ENCODE measurements around the gene TOM1L1.

Gene TOM1L1

GRCh38 chr17:54899201-54899600, 1.5 kb upstream of the TOM1L1 start:
- no peak for DNase-seq

- DNase-seq = no peak
Measured at GRCh38 chr17:54899721-54900456, 763 bp upstream of the TOM1L1 start.

GRCh38 chr17:54901230-54901822, 674 bp downstream of the TOM1L1 start:
- DNase-seq = peak; percentile 16

GRCh38 chr17:54902017-54902416, 1.4 kb downstream of the TOM1L1 start:
- DNase-seq = no peak

- DNase-seq = no peak
Measured at GRCh38 chr17:54902611-54903010, 2.0 kb downstream of the TOM1L1 start.

GRCh38 chr17:54903375-54903774, 2.7 kb downstream of the TOM1L1 start:
- no peak for DNase-seq

GRCh38 chr17:54906683-54907082, 6.0 kb downstream of the TOM1L1 start:
- DNase-seq = no peak

GRCh38 chr17:54907376-54907775, 6.7 kb downstream of the TOM1L1 start:
- no peak for DNase-seq

GRCh38 chr17:54909766-54910165, 9.1 kb downstream of the TOM1L1 start:
- DNase-seq = no peak

GRCh38 chr17:54916721-54917120, 16.1 kb downstream of the TOM1L1 start:
- no peak for DNase-seq

GRCh38 chr17:54919425-54919824, 18.8 kb downstream of the TOM1L1 start:
- DNase-seq = no peak

GRCh38 chr17:54920819-54921218, 20.2 kb downstream of the TOM1L1 start:
- DNase-seq = no peak

- DNase-seq = no peak
Measured at GRCh38 chr17:54924405-54924804, 23.8 kb downstream of the TOM1L1 start.

GRCh38 chr17:54927525-54927924, 26.9 kb downstream of the TOM1L1 start:
- no peak for DNase-seq

- DNase-seq = no peak
Measured at GRCh38 chr17:54932711-54933110, 32.1 kb downstream of the TOM1L1 start.

- DNase-seq = no peak
Measured at GRCh38 chr17:54933921-54934320, 33.3 kb downstream of the TOM1L1 start.

GRCh38 chr17:54935471-54935870, 34.8 kb downstream of the TOM1L1 start:
- no peak for DNase-seq

GRCh38 chr17:54937018-54937417, 36.4 kb downstream of the TOM1L1 start:
- DNase-seq = no peak

- no peak for DNase-seq
Measured at GRCh38 chr17:54937426-54937825, 36.8 kb downstream of the TOM1L1 start.

GRCh38 chr17:54941285-54941684, 40.6 kb downstream of the TOM1L1 start:
- no peak for DNase-seq

- no peak for DNase-seq
Measured at GRCh38 chr17:54944796-54945195, 44.1 kb downstream of the TOM1L1 start.

GRCh38 chr17:54945231-54945630, 44.6 kb downstream of the TOM1L1 start:
- DNase-seq = no peak

GRCh38 chr17:54945671-54946070, 45.0 kb downstream of the TOM1L1 start:
- DNase-seq = no peak

GRCh38 chr17:54947396-54947795, 46.7 kb downstream of the TOM1L1 start:
- DNase-seq = no peak

GRCh38 chr17:54948380-54948779, 47.7 kb downstream of the TOM1L1 start:
- no peak for DNase-seq

Measured in DMS 273 treated with DMSO at 0.1 percent for 48 hours (cell line).